Stomach (tissue), 9 donors: ENCODE measurements around the gene MLXIPL. TPM values are rescaled to one million over a fixed set of nuclear protein-coding genes. Genes with fewer than 3 reads are reported as not detected.
"Not testable (repeated sequence)": the region's sequence is repeated elsewhere in the genome, so short reads cannot be mapped to it uniquely, and the experiment has no call there.

ENCODE experiments used
- DNase-seq, 2 donors: peaks; one replicate each; pipeline versions ENCODE4 v3.0.0 to v3.0.0-alpha.2; 2013 to 2019
- H3K27ac ChIP-seq, 5 donors: fragments of 200-600 bp in 4 of 5; sonication (generic) in 4 of 5; one replicate each; pipeline ENCODE4 v1.5.1; 2013 to 2019; ENCODE audit warnings: mild to moderate bottlenecking in 1 of 5, moderate library complexity in 1 of 5
- H3K27me3 ChIP-seq, 3 donors: fragments of 200-600 bp; sonication (generic); one replicate each; pipeline ENCODE4 v1.5.1; 2017 to 2019; ENCODE audit warnings: mixed run types in 1 of 3
- H3K36me3 ChIP-seq, 4 donors: fragments of 200-600 bp; sonication (generic); 1 replicate in 3 of 4; 2 replicates in 1 of 4; pipeline ENCODE4 v1.5.1; 2016 to 2019
- H3K4me1 ChIP-seq, 4 donors: fragments of 200-600 bp; sonication (generic); one replicate each; pipeline ENCODE4 v1.5.1; 2016 to 2019
- H3K4me3 ChIP-seq, 4 donors: fragments of 200-600 bp; sonication (generic) in 3 of 4; one replicate each; pipeline ENCODE4 v1.5.1; 2016 to 2019; ENCODE audit warnings: mild to moderate bottlenecking in 1 of 4
- H3K9me3 ChIP-seq, 4 donors: fragments of 200-600 bp; sonication (generic); one replicate each; pipeline ENCODE4 v1.5.1; 2016 to 2019
- EP300 ChIP-seq: sonication (generic); formaldehyde crosslinking; IDR thresholded peaks from one replicate; pipeline ENCODE4 v1.6.1; 2017; ENCODE audit warnings: antibody characterized with exemption
- POLR2A ChIP-seq, 4 donors: fragments of 450-650 bp; IDR thresholded peaks; one replicate each; pipeline ENCODE4 v1.6.1; 2016; ENCODE audit warnings: antibody characterized with exemption in 4 of 4, control low read depth in 2 of 4, mild to moderate bottlenecking in 1 of 4, moderate library complexity in 1 of 4
- POLR2AphosphoS5 ChIP-seq, 3 donors: sonication (generic); formaldehyde crosslinking; IDR thresholded peaks; one replicate each; pipeline ENCODE4 v1.6.1; 2016; ENCODE audit warnings: antibody characterized with exemption in 3 of 3
- WGBS, 5 donors: extraction: QIAGEN DNeasy Blood & Tissue Kit in 3 of 5; methylation state at CpG; one replicate each; pipeline versions ENCODE4 v1.1.5 to v1.1.7; 2013 to 2018; 5-methylcytosine and 5-hydroxymethylcytosine counted together
- intact Hi-C: fragments of 100-400 bp; cut with DNase I; formaldehyde crosslinking; loops from one replicate; pipeline ENCODE4 v1.15.1; 2023; ENCODE audit warnings: low total_unique reads
- polyA plus RNA-seq, 3 donors: library from polyadenylated mRNA; stranded (reverse); fragments of 200-250 nt; gene quantifications; one replicate each; pipeline ENCODE4 v1.2.3, GENCODE V29; 2013
- total RNA-seq, 5 donors: library from RNA; depleted of rRNA; stranded (reverse); fragments of >200 nt; gene quantifications; one replicate each; pipeline versions ENCODE4 v1.1.0 to v1.2.3, GENCODE V29; 2014 to 2016
- TF ChIP-seq, protein P1 (sequence below), 7 experiments: fragments of 450-650 bp in 4 of 7; fragments of 200-600 bp in 3 of 7; sonication (generic) in 3 of 7; IDR thresholded peaks; one replicate each; pipeline ENCODE4 v1.5.1; 2016 to 2019; ENCODE audit warnings: antibody characterized with exemption in 7 of 7, control low read depth in 2 of 7, mild to moderate bottlenecking in 1 of 7
- donor health status: healthy with polysubstance abuse.
- donor health status: Bipolar disorder and iron deficiency.
- donor health status: healthy.

Gene MLXIPL
- total and polyA plus RNA-seq, 8 donors = 2.4 to 102 (median 9.2) TPM

- TF ChIP-seq EP300 (no peak), POLR2AphosphoS5 (IDR thresholded peaks at IDR 0.05) (peak in 2 of 3 donors; percentile 15 to 31)
- TF ChIP-seq, protein P1, sequence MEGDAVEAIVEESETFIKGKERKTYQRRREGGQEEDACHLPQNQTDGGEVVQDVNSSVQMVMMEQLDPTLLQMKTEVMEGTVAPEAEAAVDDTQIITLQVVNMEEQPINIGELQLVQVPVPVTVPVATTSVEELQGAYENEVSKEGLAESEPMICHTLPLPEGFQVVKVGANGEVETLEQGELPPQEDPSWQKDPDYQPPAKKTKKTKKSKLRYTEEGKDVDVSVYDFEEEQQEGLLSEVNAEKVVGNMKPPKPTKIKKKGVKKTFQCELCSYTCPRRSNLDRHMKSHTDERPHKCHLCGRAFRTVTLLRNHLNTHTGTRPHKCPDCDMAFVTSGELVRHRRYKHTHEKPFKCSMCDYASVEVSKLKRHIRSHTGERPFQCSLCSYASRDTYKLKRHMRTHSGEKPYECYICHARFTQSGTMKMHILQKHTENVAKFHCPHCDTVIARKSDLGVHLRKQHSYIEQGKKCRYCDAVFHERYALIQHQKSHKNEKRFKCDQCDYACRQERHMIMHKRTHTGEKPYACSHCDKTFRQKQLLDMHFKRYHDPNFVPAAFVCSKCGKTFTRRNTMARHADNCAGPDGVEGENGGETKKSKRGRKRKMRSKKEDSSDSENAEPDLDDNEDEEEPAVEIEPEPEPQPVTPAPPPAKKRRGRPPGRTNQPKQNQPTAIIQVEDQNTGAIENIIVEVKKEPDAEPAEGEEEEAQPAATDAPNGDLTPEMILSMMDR (IDR thresholded peaks at IDR 0.05) = peak in 3 of 7 experiments; percentile 76 to 97 (median 79)
- no peaks in the 10 kb centered on the region for H3K36me3 ChIP-seq
Observed at GRCh38 chr7:73667344-73668102, 43.2 kb upstream of the MLXIPL start, which contains the start of gene VPS37D. TSS of gene VPS37D (plus strand) at chr7:73667831. CDS start at chr7:73667959, 128 bp downstream.

GRCh38 chr7:73663033-73663432 is 38.7 kb upstream of the MLXIPL start:
- no peak overlapping the region for H3K4me3 ChIP-seq
- H3K36me3 ChIP-seq = no peaks in the 10 kb centered on the region
- H3K27me3 ChIP-seq = peaks cover 0 to 23% (median 0%) of the 10 kb centered on the region in 3 donors
- peaks cover 0 to 10% (median 7%) of the 10 kb centered on the region in 4 donors for H3K9me3 ChIP-seq
- intact Hi-C loops = no loop called here
- peaks cover 5 to 12% (median 7%) of the 10 kb centered on the region in 4 donors for H3K4me1 ChIP-seq
- TF ChIP-seq POLR2AphosphoS5 (IDR thresholded peaks at IDR 0.05) = no peak
- DNase-seq = no peak
- no peak overlapping the region for H3K27ac ChIP-seq

More at GRCh38 chr7:73667344-73668102, 43.2 kb upstream of the MLXIPL start, which contains the start of gene VPS37D:
- Histone ChIP-seq H3K9me3 (peaks cover 0 to 10% (median 7%) of the 10 kb centered on the region in 4 donors), H3K4me1 (peaks cover 18 to 27% (median 22%) of the 10 kb centered on the region in 4 donors), H3K27ac (peak within 1 kb of the TSS in 2 of 5 donors; percentile 67 to 77), H3K4me3 (peak within 1 kb of the TSS; percentile 64 to 85 (median 66)), H3K27me3 (peaks cover 0 to 27% (median 5%) of the 10 kb centered on the region in 3 donors)
- DNase-seq = peak; percentile 96 to 97
- WGBS, 5 donors = 2 to 13% (median 4%) methylated on average over 13 to 79 of the region's 79 CpGs
- intact Hi-C loops = no loop called here

DNA sequence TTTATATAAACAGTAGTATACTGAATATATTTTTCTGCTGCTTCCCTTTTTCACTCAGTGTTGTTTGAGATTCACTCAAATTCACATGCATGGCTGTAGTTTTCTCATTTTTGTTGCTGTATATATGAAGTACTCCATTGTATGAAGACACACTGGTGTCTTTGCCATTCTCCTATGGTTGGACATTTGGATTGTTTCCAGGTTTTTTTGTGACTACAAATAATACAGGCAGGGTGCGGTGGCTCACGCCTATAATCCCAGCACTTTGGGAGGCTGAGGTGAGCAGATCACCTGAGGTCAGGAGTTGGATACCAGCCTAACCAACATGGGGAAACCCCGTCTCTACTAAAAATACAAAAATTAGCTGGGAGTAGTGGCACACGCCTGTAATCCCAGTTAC is 36.3 kb upstream of the MLXIPL start:
- Histone ChIP-seq H3K9me3 (peaks cover 0 to 10% (median 7%) of the 10 kb centered on the region in 4 donors), H3K27me3 (peaks cover 0 to 30% (median 0%) of the 10 kb centered on the region in 3 donors)
- H3K4me1 ChIP-seq, H3K4me3 ChIP-seq, H3K27ac ChIP-seq, H3K36me3 ChIP-seq, DNase-seq, intact Hi-C loops: not testable (repeated sequence)
- 27 to 49% (median 35%) methylated on average over 4 of the region's 4 CpGs for WGBS, 5 donors

- no peaks in the 10 kb centered on the region for H3K36me3 ChIP-seq
- peaks cover 0 to 10% (median 7%) of the 10 kb centered on the region in 4 donors for H3K9me3 ChIP-seq
- no peak overlapping the region for H3K27ac ChIP-seq
- peaks cover 0 to 36% (median 0%) of the 10 kb centered on the region in 3 donors for H3K27me3 ChIP-seq
- 58 to 66% (median 62%) methylated on average over 8 of the region's 8 CpGs for WGBS, 5 donors
- no peak overlapping the region for H3K4me3 ChIP-seq
- H3K4me1 ChIP-seq = no peaks in the 10 kb centered on the region
- TF ChIP-seq POLR2AphosphoS5 (IDR thresholded peaks at IDR 0.05) = no peak
- no peak for TF ChIP-seq EP300
- no peak for TF ChIP-seq POLR2A (IDR thresholded peaks at IDR 0.05)
- TF ChIP-seq, protein P1 (IDR thresholded peaks at IDR 0.05) = no peak
- intact Hi-C loops = no loop called here
- no peak for DNase-seq
Observed at GRCh38 chr7:73659983-73660382, 35.7 kb upstream of the MLXIPL start.

- H3K9me3 ChIP-seq, H3K4me1 ChIP-seq, intact Hi-C loops, DNase-seq, H3K4me3 ChIP-seq, H3K36me3 ChIP-seq, H3K27ac ChIP-seq: not testable (repeated sequence)
- peaks cover 0 to 50% (median 14%) of the 10 kb centered on the region in 3 donors for H3K27me3 ChIP-seq
- 77 to 90% (median 85%) methylated on average over 4 of the region's 4 CpGs for WGBS, 5 donors
Observed at GRCh38 chr7:73655309-73655708, 31.0 kb upstream of the MLXIPL start.

- intact Hi-C loops = no loop called here
- no peak for DNase-seq
- Histone ChIP-seq H3K9me3 (no peaks in the 10 kb centered on the region), H3K4me1 (peaks cover 6 to 10% (median 8%) of the 10 kb centered on the region in 4 donors), H3K27me3 (peaks cover 0 to 71% (median 32%) of the 10 kb centered on the region in 3 donors), H3K36me3 (no peaks in the 10 kb centered on the region), H3K4me3 (no peak overlapping the region), H3K27ac (no peak overlapping the region)
- TF ChIP-seq POLR2A (IDR thresholded peaks at IDR 0.05) = no peak
- TF ChIP-seq, protein P1 (IDR thresholded peaks at IDR 0.05) = no peak
- TF ChIP-seq POLR2AphosphoS5 (IDR thresholded peaks at IDR 0.05) = no peak
- no peak for TF ChIP-seq EP300
- WGBS, 5 donors = 43 to 61% (median 50%) methylated on average over 9 to 11 of the region's 11 CpGs
Observed at GRCh38 chr7:73652541-73652949, 28.2 kb upstream of the MLXIPL start.
